UCSD-AML1 (cell line): ENCODE measurements around the gene EPHX1.

Source experiments
- DNase-seq: peaks from one replicate; lab custom pipeline; 2025; ENCODE audit not compliant: unreplicated experiment; lab: John Stamatoyannopoulos, UW

Gene EPHX1

GRCh38 chr1:225840713-225841112, 30.8 kb downstream of the EPHX1 start:
- no peak for DNase-seq

DNA sequence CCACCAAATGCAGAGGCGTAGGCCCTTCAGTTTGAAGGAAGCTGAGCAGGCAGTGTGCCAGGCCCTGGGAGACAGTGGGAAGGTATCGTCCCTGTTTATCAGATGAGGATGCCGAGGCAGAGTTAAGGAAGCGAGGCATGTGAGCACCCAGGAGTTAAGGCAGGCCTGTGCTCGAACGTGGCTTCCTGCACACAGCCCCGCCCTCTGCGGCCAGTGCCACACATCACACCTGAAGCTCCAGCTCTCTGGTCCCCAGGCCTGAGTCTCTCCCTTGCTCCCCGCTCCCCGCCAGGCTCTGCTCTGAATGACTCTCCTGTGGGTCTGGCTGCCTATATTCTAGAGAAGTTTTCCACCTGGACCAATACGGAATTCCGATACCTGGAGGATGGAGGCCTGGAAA, 32.1 kb downstream of the EPHX1 start:
- DNase-seq, result no peak

DNA sequence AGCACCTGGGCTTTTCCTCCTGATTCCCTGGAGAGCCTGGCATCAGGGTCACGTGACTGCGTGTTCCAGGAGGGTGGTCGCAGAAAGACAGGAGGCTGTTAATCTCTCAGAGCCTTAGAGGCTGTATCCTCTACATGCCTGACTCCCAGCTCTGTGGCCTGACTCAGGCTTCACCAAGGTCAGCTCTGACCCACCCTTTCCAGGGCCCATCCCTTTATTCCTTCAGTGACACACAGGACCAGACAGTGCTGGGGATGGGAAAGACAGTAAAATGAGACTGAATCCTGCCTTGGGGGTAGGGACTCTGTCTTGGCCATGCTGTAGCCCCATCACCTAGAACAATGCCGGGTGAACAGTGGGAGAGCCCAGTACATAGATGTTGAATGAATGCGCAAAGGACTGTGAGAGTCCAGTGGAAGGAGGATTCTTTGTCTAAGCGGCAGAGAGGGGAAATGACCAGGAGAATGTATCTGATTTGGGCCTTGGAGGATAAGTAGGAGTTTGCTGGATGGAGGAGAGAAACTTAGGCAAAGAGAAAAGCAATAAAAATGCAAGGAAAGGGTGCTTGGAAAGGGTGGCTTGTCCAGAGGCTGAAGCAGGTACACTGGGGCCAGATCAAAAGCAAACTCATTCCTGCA, 33.0 kb downstream of the EPHX1 start:
- DNase-seq, result no peak

GRCh38 chr1:225843426-225843795, 33.5 kb downstream of the EPHX1 start:
- no peak for DNase-seq

DNA sequence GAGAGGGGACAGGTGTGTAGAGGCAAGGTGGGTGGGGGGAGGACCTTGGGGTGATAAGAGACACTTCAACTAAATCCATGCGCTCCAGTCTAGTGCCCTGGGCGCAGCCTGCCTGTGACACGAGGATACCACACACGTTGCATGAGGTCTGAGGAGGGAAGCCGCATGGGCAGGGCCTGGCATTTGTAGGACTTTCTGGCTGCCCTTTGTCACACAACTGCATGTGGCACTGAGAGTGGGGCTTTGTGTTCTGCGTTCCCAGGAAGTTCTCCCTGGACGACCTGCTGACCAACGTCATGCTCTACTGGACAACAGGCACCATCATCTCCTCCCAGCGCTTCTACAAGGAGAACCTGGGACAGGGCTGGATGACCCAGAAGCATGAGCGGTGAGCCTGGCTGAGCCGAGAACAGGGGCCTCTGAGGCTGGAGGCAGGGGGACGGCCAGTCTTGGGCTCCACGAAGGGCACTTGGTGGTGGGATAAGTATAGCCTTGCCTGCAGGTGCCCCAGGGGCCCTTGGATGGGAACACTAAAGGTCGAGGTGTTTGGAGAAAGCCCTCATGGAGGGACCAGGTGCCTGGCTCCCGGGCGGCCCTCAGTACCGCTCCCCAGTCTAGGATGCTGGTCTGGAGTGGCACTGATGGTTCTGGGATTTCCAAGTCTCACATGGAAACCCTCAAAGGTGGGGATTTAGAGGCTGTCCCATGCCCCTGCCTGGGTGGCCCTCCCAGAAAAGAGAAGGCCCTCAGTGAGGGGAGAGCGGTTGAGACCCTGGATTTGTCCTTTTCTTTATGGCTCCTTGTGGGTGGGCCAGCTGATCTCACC, 34.5 kb downstream of the EPHX1 start:
- no peak for DNase-seq

GRCh38 chr1:225845097-225845496, 35.2 kb downstream of the EPHX1 start:
- DNase-seq, result no peak

GRCh38 chr1:225845571-225846259, 35.8 kb downstream of the EPHX1 start:
- DNase-seq, result peak; percentile 58

DNA sequence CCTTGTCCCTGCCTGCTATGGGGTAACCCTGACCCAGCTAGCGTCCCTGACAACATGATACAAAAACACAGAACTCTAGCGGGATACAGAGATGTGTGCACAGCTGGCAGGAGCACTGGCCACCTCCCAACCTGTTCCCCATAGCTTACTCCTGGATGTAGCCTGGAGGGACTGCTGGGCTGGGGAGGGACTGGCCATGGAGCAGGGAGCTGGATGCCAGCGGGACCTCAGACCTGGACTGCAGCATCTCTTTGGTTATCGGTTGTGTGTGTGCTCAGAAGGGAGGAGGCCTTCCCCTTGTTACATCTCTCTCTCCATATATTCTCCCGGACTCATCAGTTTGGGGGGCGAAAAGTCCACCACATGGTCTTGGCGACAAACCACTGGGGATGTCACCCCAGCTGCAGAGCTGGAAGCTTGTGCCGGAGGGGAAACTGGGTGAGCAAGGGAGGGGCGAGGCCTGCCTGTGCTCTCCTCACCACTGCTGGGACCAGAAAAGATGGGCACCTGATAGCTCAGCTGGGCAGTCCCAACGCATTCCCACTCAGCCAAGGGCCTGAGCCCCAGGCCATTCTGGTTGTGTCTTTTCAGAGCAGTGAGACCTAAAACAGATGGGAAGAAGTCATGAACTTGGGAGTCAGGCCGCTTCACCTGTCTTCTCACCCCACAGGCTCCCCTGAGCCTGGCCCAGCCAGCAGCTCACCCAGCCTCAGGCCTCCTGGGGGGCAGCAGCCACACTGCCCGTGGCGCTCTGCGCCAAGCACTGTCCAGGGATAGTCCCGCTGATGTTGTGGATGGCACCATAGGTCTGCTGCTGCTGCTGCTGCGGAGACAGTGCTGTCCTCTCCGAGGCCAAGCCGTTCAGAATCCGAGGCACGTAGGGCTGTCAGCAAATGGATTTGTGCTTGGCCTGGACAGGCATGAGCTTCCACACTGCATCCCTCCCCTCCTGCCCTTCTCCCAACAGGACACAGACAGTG, 36.7 kb downstream of the EPHX1 start:
- DNase-seq, result no peak

DNA sequence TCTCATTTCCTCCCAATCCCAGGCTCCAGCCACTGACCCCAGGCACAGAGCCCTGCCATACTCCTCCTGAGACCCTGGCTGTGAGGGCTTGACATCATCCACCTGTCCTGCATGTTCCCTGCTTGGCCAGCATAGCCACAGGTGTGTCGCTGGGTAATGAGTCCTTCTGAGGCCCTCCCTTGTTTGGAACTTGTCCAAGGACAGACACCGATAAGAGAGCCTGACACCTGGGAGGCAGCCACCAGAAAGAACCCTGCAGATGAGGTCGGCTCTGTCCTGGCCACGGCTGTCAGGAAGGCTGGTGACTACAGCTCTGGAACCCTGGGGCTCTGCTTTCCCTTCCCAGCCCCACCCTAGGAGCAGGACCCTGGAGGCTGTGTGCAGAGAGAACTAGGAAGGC, 37.7 kb downstream of the EPHX1 start:
- no peak for DNase-seq

GRCh38 chr1:225848030-225848955, 38.4 kb downstream of the EPHX1 start:
- DNase-seq, result no peak

GRCh38 chr1:225849925-225850324, 40.0 kb downstream of the EPHX1 start:
- no peak for DNase-seq

DNA sequence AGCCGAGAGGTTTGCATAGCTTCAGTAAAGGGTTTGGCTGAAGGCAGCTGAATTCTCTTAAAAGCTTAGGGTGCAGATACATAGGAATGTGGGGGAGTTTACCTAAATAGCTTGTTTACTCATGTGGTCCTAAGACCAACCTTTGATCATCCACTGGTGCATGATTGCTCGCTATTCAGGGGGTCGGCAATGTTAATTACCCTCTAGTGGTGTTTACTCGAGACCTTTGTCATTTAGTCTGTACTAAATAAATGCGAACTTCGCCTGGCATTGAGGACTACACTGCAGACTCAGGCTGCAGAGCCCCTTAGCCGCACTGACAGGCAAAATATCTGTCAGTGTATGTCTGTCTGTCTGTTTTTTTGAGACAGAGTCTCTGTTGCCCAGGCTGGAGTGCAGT, 40.4 kb downstream of the EPHX1 start:
- no peak for DNase-seq

- no peak for DNase-seq
These were observed 41.9 kb downstream of the EPHX1 start for GRCh38 chr1:225851805-225852204.

DNA sequence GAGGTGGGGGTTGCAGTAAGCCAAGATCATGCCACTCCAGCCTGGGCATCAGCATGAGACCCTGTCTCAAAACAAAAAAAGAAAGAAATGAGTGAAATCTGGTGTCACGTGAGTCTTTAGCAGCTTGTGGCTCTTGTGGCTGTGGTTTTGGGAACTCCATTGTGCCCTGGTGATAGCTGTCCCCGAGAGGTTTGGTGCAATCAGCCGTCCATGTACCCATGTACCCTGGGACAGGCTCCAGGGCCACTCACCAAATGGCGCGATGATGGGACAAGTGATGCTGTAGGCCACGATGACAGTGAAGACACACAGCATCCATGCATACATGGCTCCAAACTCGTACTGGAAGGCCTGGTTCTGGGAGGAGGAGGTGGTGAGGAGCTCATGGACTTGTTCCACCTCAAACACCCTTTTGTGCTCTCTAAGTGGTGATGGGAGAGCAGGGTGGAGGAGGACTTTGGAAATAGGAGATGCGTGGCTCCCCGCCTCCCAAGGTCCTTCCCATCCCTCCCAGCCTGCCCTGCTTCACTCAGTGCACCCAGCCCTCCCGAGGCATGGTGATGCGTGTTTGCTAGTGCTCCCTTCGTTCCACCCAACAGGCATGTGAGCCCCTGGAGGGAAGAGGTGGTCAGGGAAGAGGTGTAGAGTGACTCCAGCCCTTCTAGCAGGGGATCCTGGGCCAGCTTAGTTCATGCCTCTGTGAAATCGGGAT, 42.6 kb downstream of the EPHX1 start:
- no peak for DNase-seq

DNA sequence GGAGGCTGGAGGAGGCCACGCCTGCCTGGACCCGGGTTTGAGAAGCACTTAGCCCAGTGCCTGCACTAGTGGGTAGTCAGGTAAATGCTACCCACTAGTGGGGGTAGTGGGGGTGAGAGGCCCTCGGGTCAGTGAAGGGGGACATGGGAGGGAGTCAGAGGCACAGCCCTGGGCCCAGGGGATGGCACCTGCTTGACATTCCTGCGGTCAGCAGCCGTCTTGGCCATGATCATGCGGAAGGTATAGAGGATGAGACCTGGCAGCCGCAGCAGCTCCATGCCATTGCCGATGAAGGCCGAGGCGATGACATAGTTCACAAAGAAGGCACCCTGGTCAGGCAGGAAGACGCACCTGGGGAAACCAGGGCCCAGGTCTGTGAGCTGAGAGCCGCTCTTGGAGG, 43.5 kb downstream of the EPHX1 start:
- no peak for DNase-seq

GRCh38 chr1:225855503-225856300, 45.8 kb downstream of the EPHX1 start:
- no peak for DNase-seq

DNA sequence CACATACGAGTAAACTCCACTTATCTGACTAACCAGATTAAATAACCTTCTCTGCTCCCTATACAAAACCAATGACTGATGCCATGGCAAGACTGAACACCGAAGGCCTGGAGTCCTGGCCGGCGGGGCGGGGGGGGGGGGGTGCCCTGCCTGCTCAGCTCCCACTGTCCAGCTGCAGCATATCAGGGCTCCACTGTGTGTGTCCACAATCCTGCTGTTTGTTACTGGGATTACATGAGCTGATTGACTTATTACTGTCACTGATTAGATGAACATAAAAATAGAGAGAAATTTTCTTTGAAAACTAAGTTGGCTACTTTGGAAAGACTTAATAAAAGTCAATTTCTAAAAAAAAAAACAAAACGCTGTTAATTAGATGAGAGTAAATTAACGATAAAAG, 47.3 kb downstream of the EPHX1 start:
- DNase-seq, result no peak

DNA sequence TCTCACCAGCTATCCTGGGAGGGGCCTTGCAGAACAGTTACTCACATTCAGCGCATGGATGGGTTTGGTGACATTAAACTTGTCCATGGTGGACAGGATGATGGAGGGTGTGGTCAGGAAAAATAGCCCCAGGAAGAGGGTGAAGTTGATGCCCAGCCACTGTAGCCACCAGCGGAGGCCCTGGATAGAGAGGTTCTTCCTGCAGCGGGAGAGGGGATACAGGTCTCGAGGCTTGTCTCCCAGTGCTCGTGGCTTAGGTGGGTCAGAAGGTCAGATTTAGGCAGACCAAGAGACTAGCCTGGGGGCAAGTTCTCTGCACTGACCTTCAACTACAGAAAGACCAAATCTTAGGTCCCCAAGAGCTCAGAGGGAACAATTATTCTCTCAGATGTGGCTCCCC, 49.2 kb downstream of the EPHX1 start:
- DNase-seq, result no peak
